Gastroesophageal sphincter (tissue), 3 donors: ENCODE data around the gene COL18A1.

Experiments used
- EP300 ChIP-seq: sonication (generic); formaldehyde crosslinking; IDR thresholded peaks from one replicate; pipeline ENCODE4 v1.6.1; 2017; ENCODE audit warnings: antibody characterized with exemption, mild to moderate bottlenecking
- POLR2A ChIP-seq, 2 donors: fragments of 450-650 bp; IDR thresholded peaks; one replicate each; pipeline ENCODE4 v1.6.1; 2017; ENCODE audit warnings: antibody characterized with exemption in 2 of 2, mild to moderate bottlenecking in 2 of 2, moderate library complexity in 1 of 2
- POLR2AphosphoS5 ChIP-seq: sonication (generic); formaldehyde crosslinking; IDR thresholded peaks from one replicate; pipeline ENCODE4 v1.6.1; 2017; ENCODE audit warnings: antibody characterized with exemption
- TF ChIP-seq, protein P1 (sequence below), 4 experiments: fragments of 200-600 bp in 2 of 4; fragments of 450-650 bp in 2 of 4; sonication (generic) in 1 of 4; IDR thresholded peaks; one replicate each; pipeline ENCODE4 v1.5.1; 2017 to 2019; ENCODE audit warnings: antibody characterized with exemption in 4 of 4, mild to moderate bottlenecking in 2 of 4, moderate library complexity in 2 of 4

DNA sequence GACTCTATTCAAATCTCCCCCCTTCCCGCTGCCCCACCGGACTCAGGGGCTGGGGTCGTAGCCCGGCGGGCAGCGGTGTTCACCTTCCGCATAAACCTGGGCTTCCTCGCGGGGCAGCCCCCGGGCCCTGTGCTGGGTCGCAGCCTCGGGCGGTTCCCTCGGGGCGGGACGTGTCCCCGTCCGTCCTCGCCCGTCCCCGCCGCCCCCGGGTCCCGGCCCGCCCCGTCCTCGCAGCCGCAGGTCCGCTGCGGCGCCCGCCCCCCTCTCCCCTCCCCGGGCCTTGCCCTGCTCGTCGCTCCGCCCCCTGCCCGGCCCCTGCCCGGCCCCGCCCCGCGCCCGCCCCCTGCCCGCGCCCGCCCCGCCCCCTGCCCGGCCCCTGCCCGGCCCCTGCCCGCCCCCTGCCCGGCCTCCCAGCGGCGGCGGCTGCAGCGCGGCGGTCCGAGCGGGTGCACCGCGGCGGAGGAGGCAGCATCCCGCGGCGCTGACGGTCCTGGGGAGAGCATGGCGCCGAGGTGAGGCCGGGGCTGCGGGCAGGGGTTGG is at the start of gene COL18A1:
- TF ChIP-seq, protein P1, sequence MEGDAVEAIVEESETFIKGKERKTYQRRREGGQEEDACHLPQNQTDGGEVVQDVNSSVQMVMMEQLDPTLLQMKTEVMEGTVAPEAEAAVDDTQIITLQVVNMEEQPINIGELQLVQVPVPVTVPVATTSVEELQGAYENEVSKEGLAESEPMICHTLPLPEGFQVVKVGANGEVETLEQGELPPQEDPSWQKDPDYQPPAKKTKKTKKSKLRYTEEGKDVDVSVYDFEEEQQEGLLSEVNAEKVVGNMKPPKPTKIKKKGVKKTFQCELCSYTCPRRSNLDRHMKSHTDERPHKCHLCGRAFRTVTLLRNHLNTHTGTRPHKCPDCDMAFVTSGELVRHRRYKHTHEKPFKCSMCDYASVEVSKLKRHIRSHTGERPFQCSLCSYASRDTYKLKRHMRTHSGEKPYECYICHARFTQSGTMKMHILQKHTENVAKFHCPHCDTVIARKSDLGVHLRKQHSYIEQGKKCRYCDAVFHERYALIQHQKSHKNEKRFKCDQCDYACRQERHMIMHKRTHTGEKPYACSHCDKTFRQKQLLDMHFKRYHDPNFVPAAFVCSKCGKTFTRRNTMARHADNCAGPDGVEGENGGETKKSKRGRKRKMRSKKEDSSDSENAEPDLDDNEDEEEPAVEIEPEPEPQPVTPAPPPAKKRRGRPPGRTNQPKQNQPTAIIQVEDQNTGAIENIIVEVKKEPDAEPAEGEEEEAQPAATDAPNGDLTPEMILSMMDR (IDR thresholded peaks at IDR 0.05) = no peak
- TF ChIP-seq POLR2A (IDR thresholded peaks at IDR 0.05) (no peak), POLR2AphosphoS5 (no peak), EP300 (no peak)
